ENCODE results near the gene CDCP1.

The CDCP1 gene, protein sequence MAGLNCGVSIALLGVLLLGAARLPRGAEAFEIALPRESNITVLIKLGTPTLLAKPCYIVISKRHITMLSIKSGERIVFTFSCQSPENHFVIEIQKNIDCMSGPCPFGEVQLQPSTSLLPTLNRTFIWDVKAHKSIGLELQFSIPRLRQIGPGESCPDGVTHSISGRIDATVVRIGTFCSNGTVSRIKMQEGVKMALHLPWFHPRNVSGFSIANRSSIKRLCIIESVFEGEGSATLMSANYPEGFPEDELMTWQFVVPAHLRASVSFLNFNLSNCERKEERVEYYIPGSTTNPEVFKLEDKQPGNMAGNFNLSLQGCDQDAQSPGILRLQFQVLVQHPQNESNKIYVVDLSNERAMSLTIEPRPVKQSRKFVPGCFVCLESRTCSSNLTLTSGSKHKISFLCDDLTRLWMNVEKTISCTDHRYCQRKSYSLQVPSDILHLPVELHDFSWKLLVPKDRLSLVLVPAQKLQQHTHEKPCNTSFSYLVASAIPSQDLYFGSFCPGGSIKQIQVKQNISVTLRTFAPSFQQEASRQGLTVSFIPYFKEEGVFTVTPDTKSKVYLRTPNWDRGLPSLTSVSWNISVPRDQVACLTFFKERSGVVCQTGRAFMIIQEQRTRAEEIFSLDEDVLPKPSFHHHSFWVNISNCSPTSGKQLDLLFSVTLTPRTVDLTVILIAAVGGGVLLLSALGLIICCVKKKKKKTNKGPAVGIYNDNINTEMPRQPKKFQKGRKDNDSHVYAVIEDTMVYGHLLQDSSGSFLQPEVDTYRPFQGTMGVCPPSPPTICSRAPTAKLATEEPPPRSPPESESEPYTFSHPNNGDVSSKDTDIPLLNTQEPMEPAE

DNA sequence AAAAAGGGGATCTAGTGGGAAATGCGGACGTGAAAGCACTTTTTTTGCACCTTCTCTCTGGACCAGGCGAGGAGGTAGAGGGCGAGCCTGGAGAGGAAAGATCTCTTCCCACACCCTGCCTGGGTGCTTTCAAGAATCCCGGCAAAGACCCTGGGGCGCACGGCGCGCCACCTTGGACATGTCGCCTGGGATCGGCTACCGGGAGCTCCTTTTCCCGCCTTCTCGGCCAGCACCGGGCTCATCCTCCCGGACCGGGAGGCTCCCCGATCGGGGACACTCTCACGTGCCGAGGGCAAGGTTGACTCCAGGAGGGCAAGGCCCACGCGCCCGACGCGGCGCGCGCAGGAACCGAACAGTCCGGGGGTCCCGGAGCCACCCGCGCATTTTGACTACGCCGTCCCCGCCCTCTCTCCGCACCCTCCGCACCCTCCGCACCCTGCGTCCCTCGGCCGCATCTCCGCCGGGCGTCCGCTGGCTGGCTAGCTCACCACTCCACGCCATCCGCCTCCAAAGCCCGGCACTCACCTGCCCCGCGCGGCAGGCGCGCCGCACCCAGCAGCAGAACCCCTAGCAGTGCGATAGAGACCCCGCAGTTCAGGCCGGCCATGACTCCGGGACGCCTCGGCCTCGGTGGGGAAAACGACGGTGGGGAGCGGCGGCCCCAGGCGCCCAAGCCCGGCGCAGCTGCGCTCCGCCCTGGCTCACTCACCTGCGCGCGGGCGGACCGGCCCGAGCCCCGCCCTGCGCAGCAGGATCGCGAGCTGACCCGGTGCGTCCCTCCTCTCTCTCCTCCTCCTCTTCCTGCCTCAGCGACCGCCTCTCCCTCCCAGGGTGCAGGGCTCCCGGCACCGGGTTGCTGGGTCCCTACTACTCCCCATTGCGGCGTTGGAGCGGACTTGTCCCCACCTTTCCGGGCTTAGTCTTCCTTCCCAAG is at the start of gene CDCP1:
Gene CDCP1, minus strand, starts transcription at position 698 of the 934 bp plus-strand sequence. Its CDS starts 91 bp downstream, at position 607.
- DNase-seq, result no peak

DNA sequence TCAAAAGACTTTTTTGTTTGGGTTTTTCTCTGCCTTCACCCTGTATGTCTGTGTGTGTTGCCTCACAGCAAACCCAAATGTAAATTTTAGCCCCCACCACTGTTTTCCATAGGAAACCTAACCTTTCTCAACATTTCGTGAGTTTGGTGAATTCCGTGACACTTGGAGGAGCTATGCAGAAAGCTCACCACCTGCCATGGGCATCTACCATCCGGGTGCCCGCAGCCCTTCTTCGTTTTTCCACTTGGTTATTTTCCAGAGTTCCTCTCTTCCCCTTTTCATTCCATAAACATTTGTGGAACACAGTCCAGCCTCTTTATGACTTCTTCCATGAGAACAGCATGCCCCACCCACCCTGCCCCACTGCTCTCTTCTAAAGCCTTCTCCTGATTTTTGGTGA is 48.6 kb upstream of the CDCP1 start:
- no peak for DNase-seq

- no peak for DNase-seq
Observed at GRCh38 chr3:45191924-45192417, 45.8 kb upstream of the CDCP1 start.

- DNase-seq, result no peak
Observed at GRCh38 chr3:45191424-45191823, 45.2 kb upstream of the CDCP1 start.

GRCh38 chr3:45188719-45189659 is 42.8 kb upstream of the CDCP1 start:
- DNase-seq, result no peak

DNA sequence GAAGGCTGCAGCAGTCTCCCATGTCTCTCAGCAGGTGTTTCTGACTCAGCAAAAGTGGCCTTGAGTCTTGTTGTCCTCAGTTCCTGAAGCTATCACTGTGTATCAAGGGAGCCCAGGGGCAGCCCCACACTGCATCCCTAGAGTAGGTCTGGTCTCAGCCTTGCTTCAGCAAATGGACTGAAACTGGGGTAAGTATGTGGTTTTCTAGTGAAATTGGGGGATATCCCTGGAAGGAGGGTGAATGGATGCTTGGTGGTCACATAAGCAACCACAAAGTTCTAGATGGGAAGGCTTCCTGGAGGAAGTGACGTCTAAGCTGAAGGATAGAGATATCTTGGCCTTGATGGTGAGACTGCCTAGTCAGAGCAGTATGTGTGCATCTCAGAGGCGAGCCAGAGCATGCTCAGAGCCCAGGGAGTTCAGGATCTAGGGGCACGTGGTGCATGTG is 41.5 kb upstream of the CDCP1 start:
- no peak for DNase-seq

DNA sequence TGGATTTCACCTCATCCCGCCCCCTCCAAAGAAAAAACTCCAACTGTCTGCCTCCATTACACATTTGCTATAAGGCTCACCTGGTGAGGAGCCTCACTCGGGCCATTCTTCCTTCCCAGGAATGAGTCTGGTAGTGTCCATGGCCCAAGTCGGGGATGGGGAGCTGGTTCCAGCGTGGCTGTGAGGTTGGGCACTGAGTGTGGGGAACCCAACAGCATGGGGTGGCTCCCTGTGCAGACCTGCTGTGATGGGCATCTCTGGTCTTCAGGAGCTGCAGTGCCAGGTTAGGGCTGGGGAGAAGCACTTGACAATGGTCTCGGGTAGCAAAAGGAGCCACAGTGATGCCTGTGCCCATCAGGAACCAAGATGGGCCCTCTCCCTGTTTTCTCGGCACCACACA is 40.7 kb upstream of the CDCP1 start:
- no peak for DNase-seq

GRCh38 chr3:45185461-45185860 is 39.3 kb upstream of the CDCP1 start:
- no peak for DNase-seq

GRCh38 chr3:45185052-45185451 is 38.9 kb upstream of the CDCP1 start:
- DNase-seq, result no peak

GRCh38 chr3:45183872-45184262 is 37.7 kb upstream of the CDCP1 start:
- DNase-seq, result no peak

DNA sequence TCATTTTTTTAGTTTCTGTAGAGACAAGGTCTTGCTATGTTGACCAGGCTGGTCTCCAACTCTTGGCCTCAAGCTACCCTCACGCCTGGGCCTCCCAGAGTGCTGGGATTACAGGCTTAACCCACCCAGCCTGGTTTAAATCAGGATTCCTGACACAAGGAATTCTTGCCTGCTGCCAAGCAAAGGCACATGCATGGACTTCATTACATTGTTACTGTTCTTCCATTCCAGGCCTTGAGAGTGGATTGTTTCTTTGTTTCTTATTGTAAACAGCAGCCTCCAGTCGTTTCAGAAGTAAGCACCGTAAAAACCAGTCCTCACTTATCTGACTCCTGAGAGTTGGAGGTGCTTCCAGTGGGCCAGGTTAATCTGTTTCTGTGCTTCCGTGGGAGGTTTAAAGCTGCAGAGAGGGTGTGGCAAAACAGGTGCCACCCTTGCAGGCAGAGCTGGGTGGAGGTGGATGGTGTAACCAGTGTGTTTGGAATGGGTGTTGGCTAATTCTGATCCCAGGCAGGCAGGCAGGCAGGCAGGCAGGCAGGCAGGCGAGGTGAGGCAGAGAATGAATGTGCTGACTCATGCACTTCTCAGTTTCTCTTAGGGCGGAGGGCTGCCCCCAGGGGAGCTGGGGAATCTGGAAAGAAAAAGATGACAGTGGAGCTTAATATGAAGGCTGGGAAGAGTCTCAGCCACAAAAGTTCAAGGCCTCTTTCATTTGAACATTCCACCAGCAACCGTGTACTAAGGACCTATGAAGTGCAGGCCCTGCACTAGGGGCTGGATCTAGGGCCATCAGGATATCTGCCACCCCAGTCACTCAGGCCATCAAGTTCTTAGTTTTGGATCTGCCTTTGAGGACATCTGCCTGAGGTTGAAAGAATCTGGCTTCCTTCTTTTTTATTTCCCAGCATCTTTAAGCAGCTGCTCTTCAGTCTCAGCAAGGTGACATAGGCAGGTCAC is 37.0 kb upstream of the CDCP1 start:
- no peak for DNase-seq

DNA sequence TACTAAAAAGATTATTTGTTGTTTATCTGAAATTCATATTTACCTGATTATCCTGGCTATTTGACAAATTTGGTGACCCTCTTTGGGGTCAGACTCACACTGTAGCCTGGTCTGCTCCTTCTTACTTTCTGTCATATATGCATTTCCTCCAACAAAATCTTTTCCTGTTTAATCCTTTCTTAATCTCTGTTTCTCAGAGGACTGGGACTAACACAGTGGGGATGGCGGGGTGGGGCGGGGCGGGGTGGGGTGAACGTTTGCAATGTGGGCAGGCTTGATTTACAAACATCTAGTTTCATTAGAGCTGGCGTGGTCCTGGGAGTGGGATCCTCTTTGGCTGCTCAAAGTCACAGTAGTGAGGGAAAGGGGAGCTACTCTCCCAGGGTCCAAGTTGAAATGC is 35.3 kb upstream of the CDCP1 start:
- no peak for DNase-seq

DNA sequence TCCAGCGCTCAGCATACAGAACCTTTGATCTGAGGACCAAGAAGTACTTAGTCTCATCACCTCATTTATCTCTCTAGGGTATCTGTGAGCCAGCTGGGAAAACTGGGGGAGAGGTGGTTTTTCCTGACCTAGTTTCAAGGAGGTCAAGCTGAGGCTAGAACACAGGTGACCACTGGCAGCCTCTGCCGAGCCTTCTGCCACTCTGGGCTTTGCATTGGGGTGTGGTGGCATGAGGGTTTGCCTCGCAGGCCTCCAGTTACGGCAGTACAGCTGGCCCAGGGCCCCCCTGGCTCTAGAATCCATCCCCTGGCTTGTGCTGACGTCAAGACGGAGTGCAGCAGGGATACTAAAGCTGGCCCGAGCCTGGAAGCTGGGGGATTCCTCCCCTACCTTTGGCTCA is 34.7 kb upstream of the CDCP1 start:
- no peak for DNase-seq

GRCh38 chr3:45180051-45180450 is 33.9 kb upstream of the CDCP1 start:
- no peak for DNase-seq

DNA sequence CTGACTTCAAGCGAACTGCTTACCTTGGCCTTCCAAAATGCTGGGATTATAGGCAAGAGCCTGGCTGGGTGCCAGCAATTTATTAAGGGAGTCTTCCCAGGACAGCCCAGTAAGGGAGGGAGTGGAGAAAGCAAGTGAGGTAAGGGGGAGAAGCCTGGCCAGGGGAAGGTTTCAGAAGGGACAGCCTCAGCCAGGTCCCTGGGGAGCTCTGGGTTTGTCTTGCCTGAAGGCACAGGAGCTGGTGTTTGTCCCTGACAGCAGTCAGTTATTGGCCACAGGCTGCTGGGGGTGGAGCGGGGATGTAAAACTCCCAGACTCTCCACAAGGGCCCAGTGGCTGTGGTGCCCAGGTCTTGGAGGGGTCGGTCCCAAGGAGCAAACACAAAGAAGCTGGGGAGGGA is 33.0 kb upstream of the CDCP1 start:
- DNase-seq, result no peak

DNA sequence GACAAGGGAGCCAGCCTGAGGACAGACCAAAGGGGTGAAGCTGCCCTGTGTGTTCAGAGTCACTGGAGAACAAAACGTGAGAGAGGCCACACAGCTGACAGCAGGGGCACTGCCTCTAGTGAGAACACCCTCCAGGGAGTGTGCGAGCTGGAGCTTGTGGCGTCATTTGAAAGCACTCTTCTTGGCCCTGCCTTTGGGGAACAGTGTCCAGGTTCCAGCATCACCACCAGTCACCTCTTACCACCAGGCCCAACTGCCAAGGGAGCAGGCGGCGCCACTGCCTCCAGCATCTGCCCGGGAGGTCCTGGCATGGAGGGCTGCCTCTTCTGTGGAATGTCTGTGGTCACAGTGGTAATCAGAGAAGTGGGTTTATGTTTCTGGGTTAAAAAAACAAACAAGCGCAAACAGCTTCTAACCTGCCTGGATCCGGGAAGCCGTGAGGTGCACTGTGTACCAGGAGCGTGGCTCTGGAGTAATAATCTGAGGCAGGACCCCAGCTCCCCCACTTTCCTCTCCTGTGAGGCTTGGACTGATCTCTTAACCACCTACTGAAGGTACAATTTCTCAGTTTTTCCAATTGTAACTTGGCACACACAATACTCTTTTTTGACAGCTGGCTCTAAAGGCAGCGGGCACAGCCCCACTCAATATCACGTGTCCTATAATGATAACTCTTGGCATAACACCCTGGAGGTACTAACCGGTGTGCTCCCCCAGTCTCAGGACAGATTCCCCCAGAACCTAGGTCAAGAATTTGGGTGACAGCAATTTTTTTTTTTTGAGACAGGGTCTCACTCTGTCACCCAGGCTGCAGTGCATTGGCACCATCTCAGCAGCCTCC is 32.2 kb upstream of the CDCP1 start:
- DNase-seq, result no peak

GRCh38 chr3:45176912-45177311 is 30.7 kb upstream of the CDCP1 start:
- no peak for DNase-seq

- DNase-seq, result no peak
Observed at GRCh38 chr3:45174234-45174633, 28.1 kb upstream of the CDCP1 start.

DNA sequence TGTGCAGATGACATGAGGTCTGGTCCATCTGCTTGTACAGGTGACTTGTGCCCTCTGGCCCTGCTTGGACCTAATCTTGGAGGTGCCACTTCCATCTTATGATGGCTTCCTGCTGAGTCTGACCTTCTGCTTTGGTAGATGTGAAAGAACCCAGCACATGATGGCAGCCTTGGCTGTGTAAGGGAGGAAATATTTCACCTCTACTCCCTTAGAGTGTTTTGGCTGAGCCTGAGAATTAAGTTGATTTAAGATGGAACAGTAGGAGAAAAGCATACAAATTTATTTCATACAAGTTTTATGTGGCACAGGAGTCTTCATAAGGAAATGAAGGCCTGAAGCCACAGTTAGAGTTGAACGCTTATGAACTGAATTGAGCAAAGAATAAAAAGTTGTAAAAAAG is 27.6 kb upstream of the CDCP1 start:
- DNase-seq, result no peak

All from activated CD4-positive, alpha-beta T cell treated with anti-CD3 and anti-CD28 coated beads, Interleukin-2, amount 50 U/mL, for 4 hours (primary cell).